ENCODE measurements around the gene OSBPL1A. TPM values are rescaled to one million over a fixed set of nuclear protein-coding genes. Genes with fewer than 3 reads are reported as not detected.

The OSBPL1A gene
- total and polyA plus RNA-seq, 10 of the 15 experiments (the other 5 are each of a cell fraction or from before 2014, with no cell fraction given): 0.02 to 0.83 (median 0.11) TPM; not detected in 6

- TF ChIP-seq HSF1 (IDR thresholded peaks at IDR 0.05; ENCODE audit: low read depth, low read length): no peak
Measured at GRCh38 chr18:24239341-24239740, 158.3 kb downstream of the OSBPL1A start (continued).

GRCh38 chr18:24238387-24238786, 159.2 kb downstream of the OSBPL1A start:
- BruUV-seq (replicated peaks): no TSS peak
- Histone ChIP-seq H2AFZ (ENCODE audit: control insufficient read depth, low read depth, low read length) (no peak overlapping the region), H4K20me1 (ENCODE audit: control insufficient read depth, insufficient read depth) (no peaks in the 10 kb centered on the region), H3K27me3 (replicated peaks in 1 of 2; ENCODE audit: control insufficient read depth in 2 of 2, insufficient read depth in 2 of 2, low read length in 1 of 2) (no peaks in the 10 kb centered on the region), H3K4me1 (ENCODE audit: control insufficient read depth, insufficient read depth, low read length) (no peaks in the 10 kb centered on the region), H3K9ac (ENCODE audit: control insufficient read depth, insufficient read depth, low read length) (no peak overlapping the region), H3K4me2 (ENCODE audit: control insufficient read depth, insufficient read depth) (no peak overlapping the region), H3K9me3 (replicated peaks; ENCODE audit: control insufficient read depth, insufficient read depth, low read length) (no peaks in the 10 kb centered on the region), H3K27ac (ENCODE audit: control insufficient read depth, insufficient read depth) (no peak overlapping the region), H3K4me3 (no peak overlapping the region), H3K36me3 (ENCODE audit: control insufficient read depth in 2 of 2, insufficient read depth in 2 of 2, low read length in 1 of 2) (no peaks in the 10 kb centered on the region), H3K79me2 (ENCODE audit: control insufficient read depth, insufficient read depth, low read length) (no peaks in the 10 kb centered on the region)
- intact Hi-C loops (cut with micrococcal nuclease; ENCODE audit: unreplicated experiment) (no loop called here), in situ Hi-C loops (cut with MboI) (no loop called here)
- RAD21 ChIA-PET (ENCODE audit: unreplicated experiment): no interaction called here
- CTCF ChIA-PET: no interaction called here
- DNase-seq (ENCODE audit: low read depth, low spot score) (no peak), ATAC-seq (no peak), FAIRE-seq (no peak)
- WGBS (ENCODE audit: insufficient coverage, insufficient replicate concordance, low lambda C conversion rate, missing lambda C conversion rate): 30% methylated on average over 5 of the region's 5 CpGs
- POLR2A ChIA-PET: no interaction called here
- SMC1A ChIA-PET (ENCODE audit: uncharacterized antibody, unreplicated experiment): interaction anchor here (0.6 kb wide), 1 partner anchor 442 kb away, joined by 3 read pairs; no protein-coding TSS in a partner anchor
- TF ChIP-seq SREBF1 (IDR thresholded peaks at IDR 0.05; ENCODE audit: low read length) (no peak), SMAD5 (IDR thresholded peaks at IDR 0.05; ENCODE audit: low read depth) (no peak), EED (IDR thresholded peaks at IDR 0.05; ENCODE audit: low read depth) (no peak), ASH2L (IDR thresholded peaks at IDR 0.05; ENCODE audit: borderline replicate concordance, low read depth) (no peak), NR2F1 (conservative IDR thresholded peaks at IDR 0.05) (no peak), SP1 (IDR thresholded peaks at IDR 0.05; ENCODE audit: low read depth, low read length) (no peak), GABPA (IDR thresholded peaks at IDR 0.05; ENCODE audit: low read depth) (no peak), MTA2 (IDR thresholded peaks at IDR 0.05; ENCODE audit: low read depth) (no peak), JUNB (IDR thresholded peaks at IDR 0.05) (no peak), ATF3 (IDR thresholded peaks at IDR 0.05; ENCODE audit: borderline replicate concordance, extremely low read depth, low read depth, low read length) (no peak), NFYA (IDR thresholded peaks at IDR 0.05; ENCODE audit: borderline replicate concordance, low read depth, low read length) (no peak), SMC3 (IDR thresholded peaks at IDR 0.05; ENCODE audit: borderline replicate concordance, low read length) (no peak), CBFB (IDR thresholded peaks at IDR 0.05; ENCODE audit: low read depth) (no peak), SUZ12 (IDR thresholded peaks at IDR 0.05; ENCODE audit: unreplicated experiment) (no peak), STAT3 (IDR thresholded peaks at IDR 0.05; ENCODE audit: low read depth, low read length) (no peak), E2F4 (IDR thresholded peaks at IDR 0.05; ENCODE audit: low read depth, low read length) (no peak), CBX3 (IDR thresholded peaks at IDR 0.05; ENCODE audit: borderline replicate concordance, low read depth) (no peak), MEF2B (IDR thresholded peaks at IDR 0.05; ENCODE audit: partially characterized antibody, poor library complexity, severe bottlenecking) (no peak)
